Activated CD8-positive, alpha-beta memory T cell treated with anti-CD3 and anti-CD28 coated beads for 4 hours (primary cell): ENCODE measurements around the gene ZNF836.
A peak's percentile ranks its signal among the peaks of the same experiment; 100 is the strongest.

Experiments
- DNase-seq, 2 donors: peaks; one replicate each; pipeline ENCODE4 v3.0.0-alpha.2; 2020; ENCODE audit warnings: low read depth in 2 of 2

Gene ZNF836

GRCh38 chr19:52188822-52189734, 17.7 kb upstream of the ZNF836 start:
- DNase-seq: no peak

DNA sequence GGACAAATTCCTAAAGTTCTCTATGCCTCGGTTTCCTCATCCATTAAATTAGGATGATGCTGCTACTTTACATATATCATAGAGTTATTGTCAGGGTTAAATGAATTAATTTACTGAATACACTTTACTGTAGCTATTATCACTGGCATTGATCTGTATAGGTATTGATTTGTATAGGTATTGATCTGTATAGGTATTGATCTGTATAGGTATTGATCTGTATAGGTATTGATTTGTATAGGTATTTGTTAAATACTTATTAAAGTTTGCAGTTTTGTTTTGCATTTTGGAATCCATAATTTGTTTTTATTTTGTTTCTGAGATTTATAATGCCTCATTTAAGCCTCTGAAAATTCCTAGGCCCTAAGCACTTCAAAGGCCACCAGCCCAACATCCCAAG, 16.0 kb upstream of the ZNF836 start:
- DNase-seq: no peak

GRCh38 chr19:52176574-52176973, 5.2 kb upstream of the ZNF836 start:
- no peak for DNase-seq

DNA sequence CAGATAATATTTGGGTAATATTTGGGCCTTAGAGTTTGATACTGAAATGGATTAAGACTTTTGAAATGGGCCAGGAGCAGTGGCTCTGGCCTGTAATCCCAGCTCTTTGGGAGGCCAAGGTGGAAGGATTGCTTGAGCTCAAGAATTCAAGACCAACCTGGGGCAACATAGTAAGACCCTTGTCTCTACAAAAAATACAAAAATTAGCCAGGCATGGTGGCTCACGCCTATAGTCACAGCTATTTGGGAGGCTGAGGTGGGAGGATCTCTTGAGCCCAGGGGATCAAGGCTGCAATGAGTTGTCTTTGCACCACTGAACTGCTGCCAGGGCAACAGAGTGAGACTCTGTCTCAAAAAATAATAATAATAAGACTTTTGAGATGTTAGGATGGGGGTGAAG, 926 bp upstream of the ZNF836 start:
- no peak for DNase-seq

DNA sequence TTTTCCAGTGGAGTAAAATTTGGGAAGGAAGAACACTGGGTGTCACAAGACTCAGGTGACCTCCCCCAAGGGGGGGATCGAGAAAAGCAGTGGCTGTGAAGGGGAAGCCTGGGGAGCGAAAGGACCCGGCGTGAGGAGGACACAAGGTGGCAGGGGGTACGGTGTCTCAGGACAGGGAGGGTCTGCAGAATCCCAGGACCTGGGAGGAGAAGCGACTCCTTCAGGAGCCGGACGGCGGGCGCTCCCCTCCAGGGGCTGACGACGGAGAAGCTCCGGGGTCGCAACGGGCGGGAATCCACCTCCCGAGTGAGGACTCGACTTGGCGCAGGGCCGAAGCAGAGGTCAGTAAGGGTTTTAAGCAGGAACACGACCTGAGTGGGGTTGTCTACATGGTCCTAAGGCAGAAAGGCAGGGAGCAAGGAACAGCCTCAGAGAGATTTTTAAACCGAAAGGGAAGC, 529 bp downstream of the ZNF836 start:
- no peak for DNase-seq

DNA sequence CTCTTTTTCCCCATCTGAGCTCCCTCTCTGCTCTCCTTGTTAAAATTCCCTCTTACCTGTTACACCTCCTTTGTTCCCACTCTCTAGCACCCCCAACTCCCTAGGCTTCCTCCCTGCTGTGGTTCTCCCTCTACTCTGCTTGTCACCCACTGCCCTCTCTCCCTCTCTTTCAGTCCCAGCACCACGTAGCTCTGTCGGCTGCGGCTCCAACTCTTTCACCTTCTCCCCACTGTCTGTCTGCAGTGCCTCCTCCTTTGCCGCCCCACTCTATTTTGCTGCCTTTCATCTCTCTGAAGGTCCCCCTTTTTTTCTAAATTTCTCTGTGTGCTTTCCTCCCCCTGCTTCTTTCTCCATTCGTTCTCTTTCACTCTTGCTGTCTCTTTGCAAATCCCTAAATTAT, 1.1 kb downstream of the ZNF836 start:
- DNase-seq: no peak

DNA sequence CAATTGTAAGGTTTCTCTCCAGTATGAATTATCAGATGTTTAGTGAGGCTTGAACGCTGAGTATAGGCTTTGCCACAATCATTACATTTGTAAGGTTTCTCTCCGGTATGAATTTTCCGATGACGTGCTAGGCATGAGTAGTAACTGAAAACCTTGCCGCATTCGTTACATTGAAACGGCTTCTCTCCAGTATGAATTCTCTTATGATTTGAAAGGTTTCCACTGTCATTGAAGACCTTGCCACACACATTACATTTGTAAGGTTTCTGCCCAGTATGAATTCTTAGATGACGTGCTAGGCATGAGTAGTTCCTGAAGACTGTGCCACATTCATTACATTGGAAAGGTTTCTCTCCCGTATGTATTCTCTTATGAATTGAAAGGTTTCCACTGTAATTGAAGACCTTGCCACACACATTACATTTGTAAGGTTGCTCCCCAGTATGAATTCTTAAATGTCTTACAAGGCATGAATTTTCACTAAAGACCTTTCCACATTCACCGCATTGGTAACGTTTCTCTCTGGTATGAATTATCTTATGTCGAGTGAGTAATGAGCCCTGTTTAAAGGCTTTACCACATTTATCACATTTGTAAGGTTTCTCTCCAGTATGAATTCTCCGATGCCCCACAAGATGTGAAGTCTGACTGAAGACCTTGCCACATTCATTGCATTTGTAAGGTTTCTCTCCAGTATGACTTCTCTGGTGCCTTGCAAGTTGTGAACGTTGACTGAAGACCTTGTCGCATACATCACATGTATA, 15.6 kb downstream of the ZNF836 start:
- DNase-seq: no peak

DNA sequence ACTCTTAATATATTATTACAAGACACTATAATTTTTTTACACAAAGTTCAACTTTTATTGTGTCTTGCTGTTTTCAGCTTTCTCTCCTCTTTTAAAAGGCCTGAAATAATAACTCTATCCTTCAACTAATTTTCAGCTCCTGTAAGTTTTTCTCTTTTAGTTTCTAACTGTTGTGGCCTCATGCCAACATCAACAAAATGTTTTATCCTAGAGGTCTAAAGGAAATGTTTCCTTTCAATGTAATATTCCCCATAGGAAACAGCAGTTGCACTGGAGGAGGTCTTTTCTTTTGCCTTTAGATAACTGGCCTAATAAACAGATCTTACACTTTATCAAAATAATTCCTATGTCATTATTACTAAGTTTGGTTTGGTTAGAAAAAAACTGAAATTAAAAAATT, 23.2 kb downstream of the ZNF836 start:
- no peak for DNase-seq

DNA sequence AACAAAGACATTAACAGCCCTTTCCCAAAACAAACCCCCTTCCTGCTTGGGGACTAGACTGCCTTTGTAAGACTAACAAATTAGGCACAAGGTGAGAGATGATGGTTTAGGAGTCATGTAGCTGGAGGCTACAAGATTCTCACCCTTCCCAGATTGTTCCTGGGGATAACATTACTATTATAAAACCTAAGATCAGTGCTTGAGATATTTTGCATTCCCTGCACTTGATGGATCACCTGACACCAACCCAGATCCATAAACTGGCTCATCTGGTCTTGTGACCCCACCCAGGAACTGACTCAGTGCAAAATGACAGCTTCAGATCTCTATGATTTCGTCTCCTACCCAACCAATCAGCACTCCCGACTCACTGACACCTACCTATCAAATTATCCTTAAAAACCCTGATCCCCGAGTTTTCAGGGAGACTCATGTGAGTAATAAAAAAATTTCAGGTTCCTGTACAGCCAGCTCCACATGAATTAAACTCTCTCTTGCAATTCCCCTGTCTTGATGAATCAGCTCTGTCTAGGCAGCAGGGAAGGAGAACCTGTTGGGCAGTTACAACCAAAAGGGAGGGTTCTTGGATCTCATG, 29.3 kb downstream of the ZNF836 start:
- DNase-seq: no peak

DNA sequence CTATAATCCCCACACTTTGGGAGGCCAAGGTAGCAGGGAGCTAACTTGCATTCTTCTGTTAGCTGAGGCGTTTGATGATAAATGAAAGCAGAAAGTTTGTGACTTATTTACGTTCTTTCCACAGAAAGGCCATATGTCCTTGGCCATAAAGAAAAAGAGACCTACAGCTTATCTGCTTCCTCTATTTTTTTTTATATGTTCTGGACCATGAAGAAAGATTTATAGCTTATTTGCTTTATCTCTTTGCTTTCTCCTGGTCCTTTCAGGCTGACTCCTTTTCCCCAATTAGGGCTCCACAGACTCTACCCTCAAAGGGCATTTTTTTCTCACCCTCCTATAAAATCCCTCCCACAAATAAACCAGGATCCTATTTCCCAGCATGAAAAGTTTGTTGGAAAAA, 30.2 kb downstream of the ZNF836 start:
- no peak for DNase-seq

DNA sequence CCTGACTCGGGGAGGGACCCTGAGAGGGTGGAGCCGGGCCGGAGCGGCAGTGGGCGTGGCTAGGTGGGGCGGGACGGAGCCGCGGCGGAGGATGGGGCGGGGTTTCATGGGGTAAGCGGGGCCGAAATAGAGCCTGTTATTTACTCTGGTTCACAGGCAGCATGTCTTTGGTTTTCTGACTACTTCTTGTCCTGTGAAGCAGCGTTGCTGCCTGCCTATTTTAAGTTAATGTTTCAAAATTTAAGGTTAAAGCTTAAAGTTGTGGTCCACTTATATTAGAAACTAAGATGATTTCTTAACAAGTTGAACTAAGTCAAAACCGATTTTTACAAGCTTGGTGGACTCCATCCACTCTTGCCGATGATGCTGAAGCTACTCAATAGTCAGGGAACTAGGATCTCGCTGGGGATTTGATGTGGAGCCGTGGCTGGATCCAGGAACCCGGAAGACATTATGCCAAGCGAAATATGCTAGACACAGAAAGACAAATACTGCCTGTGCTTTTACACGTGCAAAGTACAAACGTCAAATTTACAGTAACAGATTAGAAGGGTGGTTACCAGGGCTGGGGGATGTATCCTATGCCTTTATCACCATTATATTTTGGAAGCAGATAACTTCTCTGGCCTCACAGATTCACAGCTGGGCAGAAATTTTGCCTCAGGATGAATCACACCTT, 31.2 kb downstream of the ZNF836 start:
- peak; percentile 93 to 96 for DNase-seq

- DNase-seq: peak; percentile 31 to 61
Measured at GRCh38 chr19:52139252-52140031, 32.0 kb downstream of the ZNF836 start, which contains the start of gene ZNF616. Gene ZNF616, minus strand, starts transcription at chr19:52139938. Its CDS starts 9,426 bp downstream, at chr19:52130512.

DNA sequence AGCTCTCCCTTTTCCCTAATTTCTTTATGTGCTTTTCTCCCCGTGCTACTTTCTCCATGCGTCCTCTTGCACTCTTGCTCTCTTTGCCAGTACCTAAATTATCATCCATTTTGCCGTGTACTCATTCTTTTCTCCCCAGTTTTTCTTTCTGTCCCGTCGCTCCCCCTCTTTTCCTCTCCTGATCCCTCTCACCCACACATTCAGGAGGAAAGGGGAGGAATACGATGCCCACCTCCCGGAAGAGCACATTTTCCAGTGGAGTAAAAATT, 32.5 kb downstream of the ZNF836 start:
- DNase-seq: no peak

DNA sequence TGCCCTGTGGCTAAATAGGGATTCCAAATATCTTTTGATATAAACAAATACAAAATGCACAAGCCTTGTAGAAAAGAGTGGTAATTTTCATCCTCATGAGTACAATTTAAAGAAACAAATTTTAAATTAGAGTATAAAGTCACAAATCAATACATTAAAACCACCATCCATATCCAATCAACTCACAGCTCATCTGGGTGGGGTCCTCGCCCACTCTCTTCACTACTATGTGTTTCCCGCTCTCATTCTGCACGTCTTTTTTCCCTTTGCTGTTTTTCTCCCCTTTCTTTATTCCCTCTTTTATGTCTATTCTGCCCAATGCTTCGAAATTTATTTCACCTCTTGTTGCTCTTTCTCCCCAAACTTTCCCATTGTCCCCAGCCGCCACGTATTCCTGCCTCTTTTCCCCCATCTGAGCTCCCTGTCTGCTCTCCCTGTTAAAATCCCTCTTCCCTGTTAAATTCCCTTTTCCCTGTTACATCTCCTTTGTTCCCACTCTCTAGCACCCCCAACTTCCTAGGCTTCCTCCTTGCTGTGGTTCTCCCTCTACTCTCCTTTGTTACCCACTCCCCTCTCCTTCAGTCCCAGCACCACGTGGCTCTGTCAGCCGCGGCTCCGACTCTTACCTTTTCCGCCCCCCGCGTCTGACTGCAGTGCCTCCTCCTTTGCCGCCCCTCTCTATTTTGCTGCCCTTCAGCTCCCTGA, 33.0 kb downstream of the ZNF836 start:
- DNase-seq: no peak

GRCh38 chr19:52120286-52120685, 51.1 kb downstream of the ZNF836 start:
- no peak for DNase-seq

GRCh38 chr19:52115526-52116053, 55.8 kb downstream of the ZNF836 start:
- DNase-seq: no peak

- DNase-seq: no peak
Measured at GRCh38 chr19:52114691-52115090, 56.7 kb downstream of the ZNF836 start.

- DNase-seq: no peak
Measured at GRCh38 chr19:52112624-52113023, 58.8 kb downstream of the ZNF836 start.

DNA sequence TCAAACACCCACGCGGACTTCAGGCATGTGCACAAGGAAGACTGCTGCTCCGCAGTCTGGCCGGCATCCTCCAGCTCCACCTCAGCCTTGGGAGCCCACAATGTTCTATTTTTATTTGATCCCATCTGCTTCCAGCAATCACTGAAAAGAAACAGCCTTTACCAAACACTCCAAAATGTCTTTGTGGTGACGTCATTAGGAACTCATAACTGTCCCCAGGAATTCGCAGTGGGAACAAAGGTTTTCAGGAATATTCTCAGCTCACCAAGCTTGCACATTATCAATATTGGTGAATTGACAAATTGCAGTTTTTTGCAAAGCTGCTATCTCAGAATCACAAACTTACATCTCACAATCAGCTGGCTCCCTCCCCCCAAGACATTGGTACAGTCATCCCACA, 60.6 kb downstream of the ZNF836 start:
- no peak for DNase-seq
